ENCODE results near the gene TCAP.

TCAP gene

GRCh38 chr17:39664581-39665561, at the start of gene TCAP:
TSS of gene TCAP (plus strand) at chr17:39665349. CDS start at chr17:39665360, 11 bp downstream.
- no peak for DNase-seq (ENCODE audit: low read depth, low spot score)
- no peak within 1 kb of the TSS for H3K27ac ChIP-seq

- no peak for DNase-seq (ENCODE audit: low read depth, low spot score)
- no peak overlapping the region for H3K27ac ChIP-seq
Measured at GRCh38 chr17:39615434-39615833, 49.7 kb upstream of the TCAP start.

- H3K27ac ChIP-seq = no peak overlapping the region
- no peak for DNase-seq (ENCODE audit: low read depth, low spot score)
Measured at GRCh38 chr17:39617100-39617445, 48.1 kb upstream of the TCAP start.

GRCh38 chr17:39617446-39618245, 47.5 kb upstream of the TCAP start:
- no peak overlapping the region for H3K27ac ChIP-seq

GRCh38 chr17:39618246-39618913, 46.8 kb upstream of the TCAP start:
- no peak for DNase-seq (ENCODE audit: low read depth, low spot score)

More at GRCh38 chr17:39617446-39618245, 47.5 kb upstream of the TCAP start:
- DNase-seq (ENCODE audit: low read depth, low spot score) = no peak

GRCh38 chr17:39618956-39619785, 46.0 kb upstream of the TCAP start:
- no peak for DNase-seq (ENCODE audit: low read depth, low spot score)
- no peak overlapping the region for H3K27ac ChIP-seq

More at GRCh38 chr17:39618246-39618913, 46.8 kb upstream of the TCAP start:
- no peak overlapping the region for H3K27ac ChIP-seq

GRCh38 chr17:39619786-39620101, 45.4 kb upstream of the TCAP start:
- no peak overlapping the region for H3K27ac ChIP-seq
- no peak for DNase-seq (ENCODE audit: low read depth, low spot score)

- no peak overlapping the region for H3K27ac ChIP-seq
- DNase-seq (ENCODE audit: low read depth, low spot score) = no peak
Measured at GRCh38 chr17:39621523-39622379, 43.4 kb upstream of the TCAP start.

- no peak for DNase-seq (ENCODE audit: low read depth, low spot score)
- H3K27ac ChIP-seq = no peak overlapping the region
Measured at GRCh38 chr17:39622380-39623006, 42.7 kb upstream of the TCAP start.

GRCh38 chr17:39623356-39623950, 41.7 kb upstream of the TCAP start:
- no peak overlapping the region for H3K27ac ChIP-seq
- no peak for DNase-seq (ENCODE audit: low read depth, low spot score)

GRCh38 chr17:39624313-39624712, 40.8 kb upstream of the TCAP start:
- DNase-seq (ENCODE audit: low read depth, low spot score) = no peak
- no peak overlapping the region for H3K27ac ChIP-seq

GRCh38 chr17:39625198-39625785, 39.9 kb upstream of the TCAP start:
- DNase-seq (ENCODE audit: low read depth, low spot score) = no peak

GRCh38 chr17:39626171-39627046, 38.7 kb upstream of the TCAP start, which contains the start of gene PPP1R1B:
TSS of gene PPP1R1B (plus strand) at chr17:39626952. CDS start at chr17:39627393, 441 bp downstream.
- H3K27ac ChIP-seq = no peak within 1 kb of the TSS
- no peak for DNase-seq (ENCODE audit: low read depth, low spot score)

More at GRCh38 chr17:39625198-39625785, 39.9 kb upstream of the TCAP start:
- no peak overlapping the region for H3K27ac ChIP-seq

GRCh38 chr17:39627047-39627711, 38.0 kb upstream of the TCAP start:
- no peak for DNase-seq (ENCODE audit: low read depth, low spot score)
- H3K27ac ChIP-seq = no peak overlapping the region

- no peak for DNase-seq (ENCODE audit: low read depth, low spot score)
- no peak overlapping the region for H3K27ac ChIP-seq
Measured at GRCh38 chr17:39627712-39628516, 37.2 kb upstream of the TCAP start.

All from epithelial cell of prostate (primary cell).